ENCODE results near the gene ACER1.
"Not testable (repeated sequence)": the region's sequence is repeated elsewhere in the genome, so short reads cannot be mapped to it uniquely, and the experiment has no call there.

The ACER1 gene

DNA sequence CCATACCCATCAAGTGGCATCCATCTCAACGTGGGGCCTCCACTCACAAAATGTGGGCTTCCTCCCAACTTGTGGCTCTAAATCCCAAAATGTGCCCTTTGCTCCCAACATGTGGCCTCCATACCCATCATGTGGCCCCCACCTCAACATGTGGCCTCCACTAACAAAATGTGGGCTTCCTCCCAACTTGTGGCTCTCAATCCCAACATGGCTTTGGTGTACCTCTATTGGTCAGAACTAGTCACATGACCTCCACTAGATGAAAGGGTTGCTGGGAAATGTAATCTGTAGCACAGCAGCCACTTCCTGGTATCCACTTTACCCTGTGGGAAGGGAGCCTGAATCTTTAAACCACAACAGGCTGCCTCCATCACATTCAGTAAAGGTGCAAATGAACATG is 10.1 kb upstream of the ACER1 start:
- no peaks in the 10 kb centered on the region; a peak in 1 of 22 replicates for H3K36me3 ChIP-seq
- H3K27me3 ChIP-seq: no peaks in the 10 kb centered on the region
- H3K4me2 ChIP-seq: no peak overlapping the region
- H3K9me3 ChIP-seq (replicated peaks in 1 of 11): peaks cover 0 to 22% (median 10%) of the 10 kb centered on the region in 11 experiments; a peak in 19 of 22 replicates
- H3K4me3 ChIP-seq: no peak overlapping the region
- H3K27ac ChIP-seq: no peak overlapping the region
- H3K4me1 ChIP-seq: peaks cover 7 to 17% (median 13%) of the 10 kb centered on the region in 10 experiments; a peak in 19 of 20 replicates
- no peak overlapping the region for H3K9ac ChIP-seq
- H4K20me1 ChIP-seq: no peaks in the 10 kb centered on the region
- no peak for TF ChIP-seq Cebpa-rat (IDR thresholded peaks at IDR 0.05)

DNA sequence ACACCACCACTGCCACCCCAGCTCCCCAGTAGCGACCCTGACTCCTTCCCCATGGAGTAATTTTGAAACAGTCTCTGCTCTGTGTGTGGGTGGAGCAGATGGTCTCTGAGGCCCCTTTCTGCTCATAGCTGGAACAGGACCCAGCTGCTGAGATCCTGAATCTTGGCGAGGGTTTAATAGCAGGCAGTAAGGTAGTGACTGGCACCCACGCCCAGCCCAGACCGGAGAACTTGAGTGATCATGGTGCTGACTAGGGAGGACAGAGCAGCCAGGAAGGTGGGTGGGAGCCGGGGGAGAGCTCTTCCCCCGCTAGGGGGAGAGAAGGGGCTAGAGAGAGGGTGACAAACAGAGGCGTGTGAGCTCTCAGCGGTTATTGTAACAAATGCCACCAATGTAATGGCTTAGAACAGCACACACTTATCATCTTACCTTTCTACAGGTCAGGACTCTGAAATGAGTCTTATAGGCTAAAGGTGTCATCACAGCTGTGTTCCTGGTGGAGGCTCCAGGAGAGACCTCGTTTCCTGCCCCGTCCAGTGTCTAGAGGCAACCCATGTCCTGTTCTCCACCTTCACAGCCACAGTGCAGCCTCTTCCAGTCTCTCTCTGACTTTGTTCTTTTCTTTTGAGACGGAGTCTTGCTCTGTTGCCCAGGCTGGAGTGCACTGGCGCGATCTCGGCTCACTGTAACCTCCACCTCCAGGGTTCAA is 7.2 kb upstream of the ACER1 start:
- Histone ChIP-seq H4K20me1 (no peaks in the 10 kb centered on the region), H3K27me3 (no peaks in the 10 kb centered on the region), H3K4me3 (no peak overlapping the region; a peak in 1 of 20 replicates), H3K27ac (peak overlapping the region in 4 of 11 experiments; percentile 58 to 64 (median 62); a peak in 7 of 22 replicates), H3K9ac (peak overlapping the region in 6 of 11 experiments; percentile 5 to 45 (median 14); a peak in 3 of 22 replicates), H3K36me3 (no peaks in the 10 kb centered on the region; a peak in 1 of 22 replicates), H3K9me3 (replicated peaks in 1 of 11) (peaks cover 0 to 22% (median 10%) of the 10 kb centered on the region in 11 experiments; a peak in 19 of 22 replicates), H3K4me2 (peak overlapping the region; percentile 13 to 74 (median 63); a peak in 20 of 22 replicates), H3K4me1 (peaks cover 7 to 17% (median 13%) of the 10 kb centered on the region in 10 experiments; a peak in 19 of 20 replicates)
- no peak for TF ChIP-seq Cebpa-rat (IDR thresholded peaks at IDR 0.05)

DNA sequence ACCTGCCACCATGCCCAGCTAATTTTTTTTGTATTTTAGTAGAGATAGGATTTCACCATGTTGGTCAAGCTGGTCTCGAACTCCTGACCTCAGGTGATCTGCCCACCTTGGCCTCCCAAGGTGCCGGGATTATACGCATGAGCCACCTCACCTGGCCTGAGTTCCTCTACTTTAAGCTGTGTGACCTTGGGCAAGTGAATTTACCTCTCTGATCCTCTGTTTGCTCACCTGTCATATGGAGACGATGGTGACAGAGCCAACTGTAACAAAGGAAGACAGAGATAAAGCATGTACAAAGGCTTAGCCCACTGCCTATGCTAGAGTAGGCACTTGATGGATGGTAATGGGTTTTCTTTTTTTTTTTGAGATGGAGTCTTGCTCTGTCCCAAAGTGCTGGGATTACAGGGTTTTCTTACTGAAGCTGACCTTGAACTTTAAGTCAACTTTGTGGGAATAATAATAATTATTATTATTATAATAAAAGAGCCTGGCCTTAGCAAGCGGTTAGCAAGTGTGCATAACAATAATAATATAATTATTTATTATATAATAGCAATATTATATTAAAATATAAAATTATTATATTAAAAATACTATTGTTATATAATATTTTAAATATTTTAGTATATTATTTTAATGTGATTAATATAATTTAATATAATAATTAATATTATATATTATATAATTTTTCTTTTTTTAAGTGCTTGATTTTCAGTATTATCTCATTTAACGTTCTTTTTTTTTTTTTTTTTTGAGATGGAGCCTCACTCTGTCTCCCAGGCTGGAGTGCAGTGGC is 1.3 kb upstream of the ACER1 start:
- no peak overlapping the region for H3K4me3 ChIP-seq
- H3K9ac ChIP-seq: no peak overlapping the region
- no peaks in the 10 kb centered on the region for H3K36me3 ChIP-seq
- TF ChIP-seq Cebpa-rat (IDR thresholded peaks at IDR 0.05): no peak
- H3K27me3 ChIP-seq: no peaks in the 10 kb centered on the region
- peaks cover 0 to 8% (median 0%) of the 10 kb centered on the region in 11 experiments; a peak in 5 of 22 replicates for H3K9me3 ChIP-seq (replicated peaks in 1 of 11)
- no peaks in the 10 kb centered on the region; a peak in 1 of 20 replicates for H3K4me1 ChIP-seq
- no peaks in the 10 kb centered on the region for H4K20me1 ChIP-seq
- H3K4me2 ChIP-seq: no peak overlapping the region
- H3K27ac ChIP-seq: no peak overlapping the region

DNA sequence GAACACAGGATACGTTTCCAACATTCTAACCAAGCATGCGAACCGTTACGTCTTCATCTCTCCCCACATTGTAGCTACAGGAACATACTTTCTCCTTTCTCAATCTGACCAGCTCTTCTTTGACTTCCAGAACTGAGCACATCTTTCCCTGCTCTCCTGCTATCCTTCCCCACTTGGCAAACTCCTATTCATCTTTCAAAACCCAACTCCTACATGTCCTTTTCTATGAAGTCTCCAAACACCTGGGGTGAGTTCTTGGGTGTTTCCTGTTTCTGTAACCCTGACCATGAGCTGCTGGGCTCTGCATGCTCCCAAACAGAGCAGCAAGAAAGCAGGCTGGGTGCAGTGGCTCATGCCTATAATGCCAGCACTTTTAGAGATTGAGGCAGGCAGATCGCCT is 6.6 kb downstream of the ACER1 start:
- H3K4me2 ChIP-seq: no peak overlapping the region
- H3K27ac ChIP-seq: no peak overlapping the region
- no peak overlapping the region for H3K4me3 ChIP-seq
- peaks cover 0 to 30% (median 11%) of the 10 kb centered on the region in 11 experiments; a peak in 13 of 22 replicates for H3K9me3 ChIP-seq (replicated peaks in 1 of 11)
- no peak for TF ChIP-seq Cebpa-rat (IDR thresholded peaks at IDR 0.05)
- H4K20me1 ChIP-seq: no peaks in the 10 kb centered on the region
- no peaks in the 10 kb centered on the region for H3K27me3 ChIP-seq
- no peaks in the 10 kb centered on the region for H3K36me3 ChIP-seq
- no peak overlapping the region for H3K9ac ChIP-seq
- peaks cover 0 to 7% (median 4%) of the 10 kb centered on the region in 10 experiments; a peak in 8 of 20 replicates for H3K4me1 ChIP-seq

DNA sequence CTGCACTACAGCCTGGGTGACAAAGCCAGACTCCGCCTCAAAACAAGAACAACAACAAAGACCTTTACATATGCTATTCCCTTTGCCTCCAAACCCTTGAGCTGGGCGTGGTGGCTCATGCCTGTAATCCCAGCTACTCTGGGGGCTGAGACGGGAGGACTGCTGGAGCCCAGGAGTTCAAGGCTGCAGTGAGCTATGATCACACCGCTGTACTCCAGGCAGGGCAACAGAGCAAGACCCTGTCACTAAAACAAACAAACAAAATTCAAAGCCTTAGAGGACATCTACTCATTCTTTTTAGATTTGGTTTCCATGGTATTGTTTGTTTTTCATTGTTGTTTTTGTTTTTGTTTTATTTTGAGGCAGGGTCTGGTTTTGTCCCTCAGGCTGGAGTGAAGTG is 7.8 kb downstream of the ACER1 start:
- no peak for TF ChIP-seq Cebpa-rat (IDR thresholded peaks at IDR 0.05)
- H4K20me1 ChIP-seq: no peaks in the 10 kb centered on the region

DNA sequence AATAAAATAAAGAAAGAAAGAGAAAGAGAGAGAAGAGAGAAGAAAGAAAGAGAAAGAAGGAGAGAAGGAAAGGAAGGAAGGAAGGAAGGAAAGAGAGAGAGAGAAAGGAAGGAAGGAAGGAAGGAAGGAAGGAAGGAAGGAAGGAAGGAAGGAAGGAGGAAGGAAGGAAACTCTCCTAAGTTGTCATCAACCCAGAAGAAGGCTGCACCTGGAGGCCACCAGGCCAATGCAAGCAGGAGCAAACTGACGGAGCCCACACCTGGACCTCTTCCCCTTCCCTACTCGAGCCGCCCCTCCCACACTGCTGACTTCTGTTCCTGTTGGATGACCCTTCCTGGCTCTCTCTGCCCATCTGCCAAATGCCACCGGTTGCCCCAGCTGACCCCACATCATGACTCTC is 8.7 kb downstream of the ACER1 start:
- peaks cover 0 to 7% (median 4%) of the 10 kb centered on the region in 10 experiments; a peak in 8 of 20 replicates for H3K4me1 ChIP-seq
- peak overlapping the region in 2 of 11 experiments; percentile 5 to 40; a peak in 1 of 22 replicates for H3K27ac ChIP-seq
- no peaks in the 10 kb centered on the region for H3K36me3 ChIP-seq

More for the DNA sequence above, 7.8 kb downstream of the ACER1 start:
- peaks cover 0 to 30% (median 11%) of the 10 kb centered on the region in 11 experiments; a peak in 13 of 22 replicates for H3K9me3 ChIP-seq (replicated peaks in 1 of 11)
- no peaks in the 10 kb centered on the region for H3K36me3 ChIP-seq
- no peak overlapping the region for H3K4me3 ChIP-seq
- peaks cover 0 to 7% (median 4%) of the 10 kb centered on the region in 10 experiments; a peak in 8 of 20 replicates for H3K4me1 ChIP-seq
- no peak overlapping the region for H3K9ac ChIP-seq
- no peak overlapping the region for H3K4me2 ChIP-seq
- H3K27ac ChIP-seq: no peak overlapping the region
- no peaks in the 10 kb centered on the region for H3K27me3 ChIP-seq

DNA sequence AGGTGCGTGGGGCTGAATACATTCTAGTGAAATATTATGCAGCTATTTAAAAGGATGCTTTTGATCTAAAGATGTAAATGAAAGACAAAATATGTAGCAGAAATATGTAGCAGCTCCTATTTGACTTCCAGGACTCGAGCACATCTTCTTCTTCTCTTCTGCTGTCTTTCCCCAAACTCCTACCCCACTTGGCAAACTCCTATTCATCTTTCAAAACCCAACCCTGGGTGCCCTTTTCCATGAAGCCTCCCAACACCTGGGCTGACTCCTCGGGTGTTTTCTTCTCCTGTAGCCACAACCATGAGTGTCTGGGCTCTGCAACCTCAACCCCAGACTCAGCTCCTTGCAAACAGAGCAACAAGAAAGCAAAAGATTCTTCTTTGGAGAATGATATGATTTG is 11.1 kb downstream of the ACER1 start:
- H3K9me3 ChIP-seq (replicated peaks in 1 of 11): peaks cover 0 to 30% (median 11%) of the 10 kb centered on the region in 11 experiments; a peak in 13 of 22 replicates
- H3K4me3 ChIP-seq: no peak overlapping the region
- no peak for TF ChIP-seq Cebpa-rat (IDR thresholded peaks at IDR 0.05)
- H3K27me3 ChIP-seq: no peaks in the 10 kb centered on the region
- H4K20me1 ChIP-seq: no peaks in the 10 kb centered on the region
- no peak overlapping the region for H3K9ac ChIP-seq
- H3K4me2 ChIP-seq: no peak overlapping the region
- H3K4me1 ChIP-seq: peaks cover 0 to 7% (median 4%) of the 10 kb centered on the region in 10 experiments; a peak in 8 of 20 replicates
- H3K27ac ChIP-seq: no peak overlapping the region
- H3K36me3 ChIP-seq: no peaks in the 10 kb centered on the region

More for the DNA sequence above, 8.7 kb downstream of the ACER1 start:
- no peak overlapping the region for H3K9ac ChIP-seq
- H3K9me3 ChIP-seq (replicated peaks in 1 of 11): peaks cover 0 to 30% (median 11%) of the 10 kb centered on the region in 11 experiments; a peak in 13 of 22 replicates
- H3K4me2 ChIP-seq: peak overlapping the region in 5 of 11 experiments; percentile 10 to 25 (median 19); a peak in 5 of 22 replicates
- H3K4me3 ChIP-seq: no peak overlapping the region
- H3K27me3 ChIP-seq: no peaks in the 10 kb centered on the region
- no peaks in the 10 kb centered on the region for H4K20me1 ChIP-seq
- TF ChIP-seq Cebpa-rat (IDR thresholded peaks at IDR 0.05): no peak

DNA sequence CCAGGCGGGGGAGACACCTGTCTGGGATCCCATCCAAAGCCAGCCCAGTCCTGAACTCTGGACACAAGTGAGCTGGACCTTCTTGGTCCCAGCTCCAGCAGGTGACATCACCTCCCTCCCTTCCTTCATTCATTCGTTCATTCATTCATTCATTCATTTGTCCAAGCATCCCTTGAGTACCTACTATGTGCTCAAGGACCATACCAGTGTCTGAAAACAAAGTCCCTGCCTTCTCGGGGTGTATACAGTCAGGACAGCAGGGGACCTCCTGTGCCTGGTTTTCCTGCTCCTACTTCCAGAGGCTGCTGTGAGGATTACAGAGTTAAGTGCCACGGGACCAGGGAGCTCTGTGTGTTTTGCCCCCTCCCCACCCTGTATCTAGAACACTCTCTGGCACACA is 14.0 kb downstream of the ACER1 start:
- H3K27ac ChIP-seq: no peak overlapping the region

DNA sequence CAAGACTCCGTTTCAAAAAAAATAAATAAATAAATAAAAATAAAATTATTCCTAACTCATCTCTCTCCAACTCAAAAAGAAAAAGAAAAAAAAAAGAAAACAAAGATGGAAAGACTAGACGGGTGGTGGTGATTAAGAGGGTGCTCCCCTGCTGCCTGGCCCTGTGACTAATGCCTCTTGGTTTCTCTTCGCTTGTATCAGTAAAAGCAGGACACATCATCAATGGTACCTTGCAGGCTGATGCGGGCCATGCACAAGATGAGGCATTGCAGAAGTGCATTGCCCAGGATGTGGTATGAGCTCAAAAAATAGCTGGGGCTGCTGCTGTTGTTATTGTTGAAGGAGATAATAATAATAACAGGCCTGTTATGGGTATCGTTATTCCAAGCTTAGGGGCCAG is 14.6 kb downstream of the ACER1 start:
- Histone ChIP-seq H3K4me2 (no peak overlapping the region), H3K27ac (no peak overlapping the region), H3K4me1 (no peaks in the 10 kb centered on the region), H3K27me3 (no peaks in the 10 kb centered on the region), H3K9me3 (replicated peaks in 1 of 11) (peaks cover 2 to 24% (median 14%) of the 10 kb centered on the region in 11 experiments; a peak in 21 of 22 replicates), H3K9ac (no peak overlapping the region), H3K36me3 (no peaks in the 10 kb centered on the region), H3K4me3 (no peak overlapping the region), H4K20me1 (no peaks in the 10 kb centered on the region)
- TF ChIP-seq Cebpa-rat (IDR thresholded peaks at IDR 0.05): no peak

More for the DNA sequence above, 14.0 kb downstream of the ACER1 start:
- Histone ChIP-seq H3K9ac (no peak overlapping the region), H3K36me3 (no peaks in the 10 kb centered on the region), H3K9me3 (replicated peaks in 1 of 11) (peaks cover 0 to 24% (median 11%) of the 10 kb centered on the region in 11 experiments; a peak in 14 of 22 replicates), H3K4me1 (no peaks in the 10 kb centered on the region), H4K20me1 (no peaks in the 10 kb centered on the region), H3K4me2 (no peak overlapping the region), H3K4me3 (no peak overlapping the region), H3K27me3 (no peaks in the 10 kb centered on the region)
- no peak for TF ChIP-seq Cebpa-rat (IDR thresholded peaks at IDR 0.05)

DNA sequence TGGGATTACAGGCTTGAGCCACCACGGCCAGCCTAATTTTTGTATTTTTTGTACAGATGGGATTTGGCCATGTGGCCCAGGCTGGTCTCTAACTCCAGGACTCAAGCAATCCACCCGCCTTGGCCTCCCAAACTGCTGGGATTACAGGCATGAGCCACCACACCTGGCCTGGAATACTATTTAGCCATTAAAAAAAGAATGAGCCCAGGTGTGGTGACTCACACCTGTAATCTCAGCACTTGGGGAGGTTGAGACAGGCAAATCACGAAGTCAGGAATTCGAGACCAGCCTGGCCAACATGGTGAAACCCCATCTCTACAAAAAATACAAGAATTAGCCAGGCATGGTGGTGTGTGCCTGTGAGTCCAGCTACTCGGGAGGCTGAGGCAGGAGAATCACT is 17.8 kb downstream of the ACER1 start:
- not testable (repeated sequence) for H3K4me2 ChIP-seq, H3K36me3 ChIP-seq

More for the DNA sequence above, 17.8 kb downstream of the ACER1 start:
- not testable (repeated sequence) for H3K4me1 ChIP-seq, H3K4me3 ChIP-seq, H3K27ac ChIP-seq, H4K20me1 ChIP-seq, H3K9ac ChIP-seq, H3K27me3 ChIP-seq
- peaks cover 9 to 29% (median 25%) of the 10 kb centered on the region in 11 experiments; a peak in 19 of 22 replicates for H3K9me3 ChIP-seq (replicated peaks in 1 of 11)
